C1 segment of cervical spinal cord (tissue), 14 donors: ENCODE results near the gene TMEM271.

ENCODE experiments used
- DNase-seq, 14 donors: peaks; one replicate each; lab custom pipeline; 2025; lab: John Stamatoyannopoulos, UW

TMEM271 gene

GRCh38 chr4:581181-581580 lies 5.1 kb upstream of the TMEM271 start:
- no peak for DNase-seq

GRCh38 chr4:579543-580175 lies 3.6 kb upstream of the TMEM271 start:
- DNase-seq, result no peak

GRCh38 chr4:578451-579443 lies 2.7 kb upstream of the TMEM271 start:
- no peak for DNase-seq

- peak in 1 of 14 donors; percentile 66 for DNase-seq
Measured at GRCh38 chr4:577499-578450, 1.7 kb upstream of the TMEM271 start.

GRCh38 chr4:576991-577498 lies 950 bp upstream of the TMEM271 start:
- peak in 1 of 14 donors; percentile 66 for DNase-seq

GRCh38 chr4:575281-576141 lies 584 bp downstream of the TMEM271 start:
- no peak for DNase-seq

- DNase-seq, result no peak
Measured at GRCh38 chr4:574346-575161, 1.5 kb downstream of the TMEM271 start.

GRCh38 chr4:573122-573892 lies 2.8 kb downstream of the TMEM271 start:
- peak in 1 of 14 donors; percentile 78 for DNase-seq

- DNase-seq, result no peak
Measured at GRCh38 chr4:572594-572993, 3.5 kb downstream of the TMEM271 start.

- no peak for DNase-seq
Measured at GRCh38 chr4:571838-572572, 4.1 kb downstream of the TMEM271 start.

- no peak for DNase-seq
Measured at GRCh38 chr4:570754-571153, 5.3 kb downstream of the TMEM271 start.

- DNase-seq, result no peak
Measured at GRCh38 chr4:569958-570667, 6.0 kb downstream of the TMEM271 start.

- DNase-seq, result no peak
Measured at GRCh38 chr4:568962-569361, 7.1 kb downstream of the TMEM271 start.

GRCh38 chr4:568351-568652 lies 7.8 kb downstream of the TMEM271 start:
- no peak for DNase-seq

GRCh38 chr4:567457-568350 lies 8.4 kb downstream of the TMEM271 start:
- DNase-seq, result no peak

GRCh38 chr4:566508-567295 lies 9.4 kb downstream of the TMEM271 start:
- no peak for DNase-seq
